Right ventricle myocardium superior (tissue), 1 donor: Measurements from ENCODE around the gene AHRR. TPM values are rescaled to one million over a fixed set of nuclear protein-coding genes. Genes with fewer than 3 reads are reported as not detected.

ENCODE experiments used
- ATAC-seq: fragments of 200-7000 bp; cut with Tn5 transposase; one replicate; pipeline ENCODE4 v1.9.1; 2020; ENCODE audit warnings: mild to moderate bottlenecking; ENCODE audit not compliant: poor library complexity
- DNase-seq: peaks from one replicate; pipeline ENCODE4 v3.0.0-alpha.2; 2020
- intact Hi-C: fragments of 100-400 bp; cut with DNase I; formaldehyde crosslinking; loops from one replicate; pipeline ENCODE4 v1.11.2; 2022
- total RNA-seq: library from RNA; stranded (reverse); fragmentation: NEBNext Ultra II Directional; extraction: Animal tissue kit (Norgen Biotek cat#: 25700); gene quantifications from one replicate; pipeline ENCODE4 v1.2.1, GENCODE V29; 2021
- donor health status: DM: no; HTN: yes; CAD: no; lungs with severe emphysema.

Gene AHRR
- total RNA-seq, 1 donor from 2014 or later: 1.8 TPM

DNA sequence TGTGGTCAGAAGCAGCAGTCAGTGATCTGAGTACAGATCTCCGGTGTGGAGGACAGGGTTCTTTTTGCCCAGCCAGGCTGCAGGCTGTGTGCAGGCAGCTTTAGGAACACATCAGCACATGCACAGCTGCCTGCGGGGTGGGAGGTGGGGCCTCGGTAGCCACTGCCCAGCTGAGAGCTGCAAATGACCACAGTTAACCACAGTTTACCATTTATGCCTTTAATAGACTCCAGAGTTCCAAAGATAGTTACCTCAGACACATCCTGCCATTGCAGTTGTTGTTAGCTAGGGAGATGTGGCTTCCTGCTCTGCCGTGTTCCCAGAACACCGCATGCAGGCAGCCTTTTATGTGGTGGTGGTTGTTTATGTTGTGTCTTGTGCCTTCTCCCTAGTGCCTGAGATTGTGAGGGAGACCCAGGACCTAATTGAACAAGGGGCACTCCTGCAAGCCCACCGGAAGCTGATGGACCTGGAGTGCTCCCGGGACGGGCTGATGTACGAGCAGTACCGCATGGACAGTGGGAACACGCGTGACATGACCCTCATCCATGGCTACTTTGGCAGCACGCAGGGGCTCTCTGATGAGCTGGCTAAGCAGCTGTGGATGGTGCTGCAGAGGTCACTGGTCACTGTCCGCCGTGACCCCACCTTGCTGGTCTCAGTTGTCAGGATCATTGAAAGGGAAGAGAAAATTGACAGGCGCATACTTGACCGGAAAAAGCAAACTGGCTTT lies 131.6 kb downstream of the AHRR start:
- peak; percentile 27 for DNase-seq

DNA sequence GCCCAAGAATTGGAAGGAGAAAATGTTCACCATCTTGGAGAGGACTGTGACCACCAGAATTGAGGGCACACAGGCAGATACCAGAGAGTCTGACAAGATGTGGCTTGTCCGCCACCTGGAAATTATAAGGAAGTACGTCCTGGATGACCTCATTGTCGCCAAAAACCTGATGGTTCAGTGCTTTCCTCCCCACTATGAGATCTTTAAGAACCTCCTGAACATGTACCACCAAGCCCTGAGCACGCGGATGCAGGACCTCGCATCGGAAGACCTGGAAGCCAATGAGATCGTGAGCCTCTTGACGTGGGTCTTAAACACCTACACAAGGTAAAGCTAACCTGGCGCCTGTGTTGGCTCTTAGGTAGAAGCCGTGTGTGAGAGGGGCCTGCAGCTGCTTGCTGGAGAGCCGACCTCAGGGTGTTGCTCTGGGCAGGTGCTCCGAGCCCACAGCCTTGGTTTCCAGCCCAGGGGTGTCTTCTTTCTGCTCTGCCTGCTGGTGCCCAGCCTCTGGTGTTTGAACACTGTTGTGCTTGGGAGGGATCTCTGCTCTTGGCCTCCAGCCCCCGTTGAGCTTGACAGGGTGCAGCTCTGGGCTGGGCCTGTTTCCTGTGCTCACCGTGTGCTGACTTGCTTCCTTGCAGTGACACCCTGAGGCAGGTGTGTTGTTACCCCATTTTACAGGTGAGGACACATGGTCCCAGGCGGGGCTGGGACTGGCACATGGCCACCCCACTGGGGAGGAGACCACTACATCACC lies 132.4 kb downstream of the AHRR start:
- ATAC-seq (no peak), DNase-seq (peak; percentile 24)
- intact Hi-C loops: no loop called here

More for the DNA sequence above, 131.6 kb downstream of the AHRR start:
- intact Hi-C loops: no loop called here
- ATAC-seq: no peak

DNA sequence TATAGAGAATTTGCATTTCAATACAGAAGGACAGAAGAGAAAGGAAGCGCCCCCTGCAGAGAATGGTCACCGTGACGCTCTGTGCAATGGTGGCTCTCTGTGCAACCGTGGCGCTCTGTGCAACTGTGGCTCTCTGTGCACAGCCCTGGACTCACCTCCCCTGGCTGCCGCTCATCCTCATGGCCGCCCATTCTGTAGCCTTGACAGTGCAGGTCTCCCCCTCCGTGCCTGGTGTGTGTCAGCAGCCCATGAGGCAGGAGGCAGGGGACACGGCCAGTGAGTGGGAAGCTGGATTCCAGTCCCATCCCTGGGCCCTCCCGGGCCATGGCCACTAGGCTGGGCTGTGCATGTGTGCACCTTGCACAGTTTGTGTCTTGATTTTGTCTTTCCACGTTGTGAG lies 133.4 kb downstream of the AHRR start:
- ATAC-seq (no peak), DNase-seq (peak; percentile 17)
- intact Hi-C loops: no loop called here

DNA sequence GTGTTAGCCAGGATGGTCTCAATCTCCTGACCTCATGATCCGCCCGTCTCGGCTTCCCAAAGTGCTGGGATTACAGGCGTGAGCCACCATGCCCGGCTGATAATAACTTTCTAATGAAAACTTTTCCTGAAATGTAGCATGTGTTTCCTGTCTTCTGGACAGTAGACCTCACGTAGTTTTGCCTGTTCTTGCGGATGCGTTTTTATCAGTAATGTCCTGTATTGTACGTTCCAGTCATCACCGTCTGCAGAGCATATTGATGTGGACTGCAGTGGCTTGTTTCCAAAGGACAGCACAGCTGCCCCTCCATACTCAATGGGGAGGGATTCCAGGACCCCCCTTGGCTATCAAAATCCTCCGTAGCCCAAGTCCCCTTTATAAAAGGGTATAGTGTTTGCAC lies 134.3 kb downstream of the AHRR start:
- DNase-seq: no peak
- intact Hi-C loops: no loop called here
- no peak for ATAC-seq

DNA sequence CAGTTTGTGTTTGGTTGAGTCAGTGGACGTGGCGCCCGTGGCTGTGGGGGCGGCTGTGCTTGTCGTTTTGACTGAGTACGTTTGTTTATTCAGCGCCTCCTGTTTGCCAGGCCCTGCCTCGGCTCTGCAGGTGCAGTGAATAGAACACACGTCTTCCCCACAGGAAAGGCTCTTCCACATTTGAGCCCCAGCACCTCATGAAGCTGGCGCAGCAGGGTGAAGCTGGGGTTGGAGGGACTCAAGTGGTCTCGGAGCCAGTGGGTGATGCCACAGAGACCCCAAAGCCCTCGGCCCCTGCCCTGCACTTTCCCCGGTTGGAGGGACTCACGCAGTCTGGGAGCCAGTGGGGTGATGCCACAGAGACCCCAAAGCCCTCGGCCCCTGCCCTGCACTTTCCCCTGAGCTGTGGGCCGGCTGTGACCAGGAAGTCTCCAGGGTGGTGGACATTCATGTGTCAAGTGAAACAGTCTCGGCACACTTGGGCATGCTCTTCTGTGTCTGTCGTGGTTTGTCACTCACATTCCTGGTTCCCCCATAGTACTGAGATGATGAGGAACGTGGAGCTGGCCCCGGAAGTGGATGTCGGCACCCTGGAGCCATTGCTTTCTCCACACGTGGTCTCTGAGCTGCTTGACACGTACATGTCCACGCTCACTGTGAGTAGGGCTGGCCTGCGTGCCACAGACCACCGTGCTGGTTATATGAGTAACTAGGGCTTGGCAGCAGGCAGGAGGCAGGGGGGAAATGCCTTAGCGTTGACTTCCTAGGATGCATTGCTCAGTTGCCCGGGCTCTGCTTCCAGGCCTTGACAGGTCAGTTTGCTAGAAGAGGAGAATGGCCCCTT lies 135.1 kb downstream of the AHRR start:
- ATAC-seq: no peak
- DNase-seq: peak; percentile 14
- intact Hi-C loops: no loop called here

DNA sequence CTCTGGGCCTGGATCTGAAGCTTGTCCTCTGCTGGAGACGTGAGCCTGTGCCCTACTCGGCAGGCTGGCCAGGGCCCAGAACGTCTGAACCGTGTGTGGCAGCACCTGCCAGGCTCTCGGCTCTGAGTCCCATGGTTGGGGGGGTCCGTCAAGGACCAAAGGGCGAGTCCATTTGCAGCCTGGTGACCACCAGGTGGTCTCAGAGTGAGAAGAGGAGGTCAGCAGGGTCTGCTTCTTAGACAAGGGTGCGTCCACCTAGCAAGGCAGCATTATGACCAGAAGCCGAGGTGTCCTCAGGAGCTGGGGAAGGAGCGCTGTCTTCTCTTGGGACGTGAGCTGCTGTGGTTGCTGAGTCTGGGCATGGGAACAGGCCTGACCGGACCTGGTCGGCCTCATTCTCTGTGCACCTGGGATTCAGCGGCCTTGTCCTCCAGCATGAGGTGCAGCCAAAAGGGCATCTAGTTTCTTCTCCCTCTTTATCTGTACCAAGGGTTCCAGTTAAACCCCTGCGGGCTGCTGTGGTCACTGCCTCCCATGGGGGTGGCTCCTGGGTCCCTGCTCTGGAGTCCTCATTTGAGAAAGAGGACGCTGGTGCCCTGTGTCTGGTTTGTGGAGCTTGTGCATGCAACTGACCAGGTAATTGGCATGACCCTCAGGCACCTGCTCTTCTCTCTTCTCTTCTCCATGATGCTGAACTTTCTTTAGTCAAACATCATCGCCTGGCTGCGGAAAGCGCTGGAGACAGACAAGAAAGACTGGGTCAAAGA lies 135.9 kb downstream of the AHRR start:
- intact Hi-C loops: no loop called here
- DNase-seq (peak; percentile 27), ATAC-seq (no peak)

DNA sequence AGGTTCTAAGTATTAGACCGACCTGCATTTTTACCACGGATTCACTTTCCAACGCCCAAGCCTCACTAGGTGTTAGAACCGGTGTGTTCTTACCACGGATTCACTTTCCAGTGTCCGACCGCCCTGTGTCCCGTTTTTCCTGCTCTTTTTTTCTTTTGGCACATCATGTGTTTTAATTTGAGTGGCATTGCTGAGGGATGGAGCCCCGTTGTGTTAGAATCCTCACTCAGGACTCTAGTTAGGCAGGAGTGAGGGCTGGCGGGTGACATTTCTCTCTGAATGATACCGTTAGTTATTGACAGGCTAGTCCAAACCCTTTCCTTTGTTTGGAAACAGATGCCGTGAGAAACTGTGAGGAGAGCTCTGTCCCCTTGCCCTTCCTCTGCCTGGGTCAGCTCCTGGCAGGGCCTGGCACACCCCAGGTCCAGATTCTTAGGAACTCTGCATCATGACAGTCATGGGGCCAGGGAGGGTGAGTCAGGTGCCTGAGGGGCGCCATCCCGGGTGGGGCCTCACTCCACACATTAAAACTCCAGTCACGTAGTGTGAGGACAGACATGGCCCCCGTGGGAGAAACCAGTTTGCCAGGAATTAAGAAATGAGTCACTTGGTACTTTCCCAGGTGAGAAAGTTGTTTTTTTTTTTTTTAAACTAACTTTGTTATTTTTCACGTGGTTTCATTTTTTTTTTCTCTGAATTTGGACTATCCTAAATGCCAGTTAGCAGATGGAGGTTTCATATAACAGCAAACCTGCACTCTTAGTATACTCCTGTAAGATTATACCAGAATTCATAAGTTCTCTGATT lies 137.2 kb downstream of the AHRR start:
- intact Hi-C loops: no loop called here
- ATAC-seq (no peak), DNase-seq (peak; percentile 36)

DNA sequence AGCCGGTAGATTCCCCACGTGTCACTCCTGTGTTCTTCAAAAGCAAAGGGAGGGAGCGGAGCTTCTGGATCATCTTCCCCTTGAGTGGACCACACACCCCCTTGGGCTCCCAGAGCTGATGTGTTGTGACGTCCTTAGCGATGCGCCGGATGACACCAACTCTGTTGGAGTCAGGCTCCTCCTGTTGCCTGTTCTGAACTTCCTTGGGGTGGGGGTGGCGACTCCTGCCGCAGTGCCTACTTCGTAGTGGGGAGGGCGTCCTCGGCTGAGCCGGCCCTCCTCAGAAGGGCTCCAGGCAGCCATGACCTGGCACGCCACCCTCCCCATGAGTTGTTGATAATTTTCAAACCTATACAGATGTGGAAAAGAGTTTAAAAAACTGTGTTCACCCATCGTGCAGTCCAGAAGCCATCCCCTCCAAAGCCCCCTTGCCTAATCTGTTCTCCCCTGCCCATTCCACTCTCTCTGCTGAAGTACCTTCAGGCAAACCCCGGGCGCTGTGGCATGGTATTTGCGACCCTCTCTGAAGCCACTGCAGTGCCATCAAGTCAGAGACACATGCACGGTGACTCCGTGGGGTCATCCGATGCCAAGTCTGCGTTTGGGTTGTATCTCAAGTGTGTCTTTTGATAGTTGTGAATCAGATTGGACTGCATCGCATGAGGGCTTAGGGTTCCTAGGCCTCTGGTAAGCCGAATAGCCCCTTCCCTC lies 138.2 kb downstream of the AHRR start:
- intact Hi-C loops: no loop called here
- DNase-seq: peak; percentile 31
- no peak for ATAC-seq

DNA sequence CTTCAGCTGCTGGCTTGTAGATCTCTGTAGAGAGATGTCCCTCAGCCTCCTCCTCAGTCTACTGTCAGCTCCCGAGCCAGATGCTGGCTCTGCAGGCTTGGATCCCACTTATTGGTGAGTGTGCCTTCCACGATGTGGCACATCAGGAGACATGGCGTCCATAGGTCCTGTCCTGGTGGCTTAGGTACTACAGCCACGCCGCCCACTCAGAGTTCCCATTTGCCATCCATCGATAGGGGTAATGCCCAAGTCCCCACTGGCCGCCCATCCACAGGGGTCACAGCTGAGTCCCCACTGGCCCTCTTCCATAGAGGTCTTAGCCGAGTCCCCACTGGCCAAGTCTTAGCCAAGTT lies 138.7 kb downstream of the AHRR start:
- ATAC-seq (no peak), DNase-seq (peak; percentile 23)
- intact Hi-C loops: no loop called here

DNA sequence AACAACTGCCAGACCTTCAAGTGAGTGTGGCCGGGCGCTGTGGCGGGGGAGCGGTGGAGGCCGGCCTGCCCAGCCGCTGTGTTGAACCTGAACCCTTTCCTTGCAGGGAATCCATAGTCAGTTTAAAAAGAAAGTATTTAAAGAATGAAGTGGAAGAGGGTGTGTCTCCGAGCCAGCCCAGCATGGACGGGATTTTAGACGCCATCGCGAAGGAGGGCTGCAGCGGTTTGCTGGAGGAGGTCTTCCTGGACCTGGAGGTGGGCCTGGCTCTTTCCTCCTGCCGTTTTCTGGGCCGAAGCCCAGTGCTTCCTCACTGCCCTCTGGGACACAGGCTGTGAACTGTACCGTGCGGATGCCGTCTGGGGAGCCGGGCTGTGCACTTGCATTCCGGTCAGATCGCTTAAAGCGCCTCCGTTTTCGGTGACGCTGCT lies 140.6 kb downstream of the AHRR start:
- peak; percentile 26 for DNase-seq
- intact Hi-C loops: no loop called here
- no peak for ATAC-seq

DNA sequence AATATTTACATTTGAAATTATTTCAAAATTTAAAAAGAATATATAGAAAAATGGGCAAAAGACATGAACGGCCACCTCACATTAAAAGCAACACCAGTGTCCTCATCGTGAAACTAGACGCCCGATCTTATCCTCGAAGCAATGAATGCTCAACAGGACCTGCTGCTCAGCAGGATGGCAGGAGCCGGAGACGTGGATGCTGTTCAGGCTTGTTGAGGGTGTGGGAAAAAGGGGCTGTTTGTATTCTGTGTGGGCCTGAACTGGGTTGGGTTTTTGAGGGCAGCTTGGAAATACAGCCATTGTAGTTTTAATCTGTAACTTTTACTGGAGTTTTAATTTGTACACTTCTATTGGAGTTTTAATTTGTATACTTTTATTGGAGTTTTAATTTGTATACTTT lies 141.8 kb downstream of the AHRR start:
- intact Hi-C loops: no loop called here
- no peak for DNase-seq
- no peak for ATAC-seq

DNA sequence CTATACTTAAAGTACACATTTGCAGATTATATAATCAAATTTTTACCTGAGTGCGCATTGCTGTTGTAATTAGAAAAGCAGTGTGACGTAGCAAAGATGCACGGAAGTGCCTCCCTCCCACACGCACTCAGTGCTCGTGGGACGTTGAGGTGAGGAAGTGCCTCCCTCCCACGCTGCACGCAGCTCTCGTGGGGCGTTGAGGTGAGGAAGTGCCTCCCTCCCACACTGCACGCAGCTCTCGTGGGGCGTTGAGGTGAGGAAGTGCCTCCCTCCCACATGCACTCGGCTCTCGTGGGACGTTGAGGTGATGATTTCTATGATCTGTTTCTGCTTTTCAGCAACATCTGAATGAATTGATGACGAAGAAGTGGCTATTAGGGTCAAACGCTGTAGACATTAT lies 142.4 kb downstream of the AHRR start:
- ATAC-seq (no peak), DNase-seq (peak; percentile 43)

DNA sequence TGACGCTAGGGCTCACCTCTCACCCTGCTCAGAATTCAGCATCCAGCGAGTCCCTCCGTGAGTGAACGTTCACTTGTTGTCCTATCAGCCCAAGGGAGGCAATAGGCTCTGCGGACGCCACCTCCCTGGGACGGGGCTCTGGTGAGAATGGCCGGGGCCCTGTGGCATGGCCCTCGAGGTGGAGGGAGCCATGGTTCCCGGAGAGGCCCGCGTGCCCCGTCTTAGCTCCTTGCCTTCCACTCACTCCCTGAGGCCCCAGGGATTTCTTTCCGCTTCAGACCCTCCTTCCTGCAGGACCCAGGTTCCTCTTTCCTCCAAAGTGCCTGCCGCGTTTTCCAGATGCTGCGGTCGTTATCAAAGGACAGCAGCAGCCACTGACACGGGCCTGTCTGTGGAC lies 142.9 kb downstream of the AHRR start:
- intact Hi-C loops: no loop called here
- ATAC-seq (peak; percentile 21), DNase-seq (peak; percentile 29)

More for the DNA sequence above, 142.4 kb downstream of the AHRR start:
- intact Hi-C loops: no loop called here

DNA sequence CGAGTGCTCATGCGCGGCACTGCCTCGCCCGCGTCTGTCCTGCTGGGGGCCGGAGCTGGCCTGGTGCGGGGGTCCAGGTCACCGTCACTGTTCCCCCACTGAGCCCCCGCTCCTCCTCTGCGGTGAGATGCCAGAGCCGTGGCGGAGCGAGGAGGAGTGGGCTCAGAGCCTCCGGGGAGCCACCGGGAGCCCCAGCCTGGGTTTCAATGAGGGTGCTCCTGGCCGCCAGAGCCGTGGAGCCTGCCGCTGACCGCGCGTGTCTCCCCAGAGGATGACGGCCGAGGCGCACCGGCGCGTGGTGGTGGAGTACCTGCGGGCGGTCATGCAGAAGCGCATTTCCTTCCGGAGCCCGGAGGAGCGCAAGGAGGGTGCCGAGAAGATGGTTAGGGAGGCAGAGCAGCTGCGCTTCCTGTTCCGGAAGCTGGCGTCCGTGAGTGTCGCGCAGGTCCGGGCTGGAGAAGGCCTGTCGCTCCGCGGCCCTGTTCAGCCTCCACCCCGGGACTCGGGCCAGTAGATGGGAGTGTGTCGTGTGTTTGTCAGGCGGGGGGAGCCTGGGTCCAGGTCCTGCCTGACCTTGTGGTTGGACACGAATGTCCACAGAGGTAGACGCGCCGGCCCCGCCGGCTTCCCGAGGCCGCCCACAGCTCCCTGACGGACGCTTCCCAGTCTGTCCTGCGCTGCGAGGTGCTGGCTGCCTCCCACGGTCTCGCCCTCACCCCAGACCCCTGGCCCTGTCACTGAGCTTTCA lies 143.5 kb downstream of the AHRR start:
- ATAC-seq (no peak), DNase-seq (peak; percentile 35)
- intact Hi-C loops: no loop called here

DNA sequence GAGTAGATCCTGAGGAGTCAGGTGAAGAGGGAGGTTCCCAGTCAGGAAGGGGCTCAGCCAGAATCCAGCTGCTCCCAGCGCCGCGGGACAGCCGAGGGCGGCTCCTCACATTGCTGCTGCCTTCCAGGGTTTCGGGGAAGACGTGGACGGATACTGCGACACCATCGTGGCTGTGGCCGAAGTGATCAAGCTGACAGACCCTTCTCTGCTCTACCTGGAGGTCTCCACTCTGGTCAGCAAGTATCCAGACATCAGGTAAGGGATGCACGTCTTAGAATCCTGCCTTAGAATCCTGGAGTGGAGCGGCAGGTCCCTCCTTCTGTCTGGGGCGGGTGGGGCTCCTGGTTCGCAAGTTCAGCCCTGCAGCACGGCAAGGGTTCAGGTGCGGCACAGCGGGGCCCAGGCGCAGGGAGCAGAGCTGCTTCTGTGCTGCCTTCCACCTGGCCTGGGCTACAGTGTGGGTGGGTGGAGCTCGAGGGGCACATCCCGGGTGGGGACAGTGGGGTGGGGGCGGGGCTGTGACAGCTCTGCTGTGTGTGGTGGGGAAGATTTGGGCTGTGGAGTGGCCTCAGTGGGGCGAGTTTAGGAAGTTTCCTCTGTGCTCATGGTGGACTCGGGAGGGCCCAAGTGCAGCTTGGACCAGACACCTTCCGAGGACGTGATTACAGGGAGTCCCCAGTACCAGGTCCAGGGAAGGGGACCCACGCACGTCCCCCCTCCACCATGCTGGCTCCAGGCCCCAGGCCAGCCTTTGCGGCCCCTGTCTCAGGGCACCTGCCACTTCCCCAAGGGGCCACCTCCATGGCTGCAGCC lies 144.3 kb downstream of the AHRR start:
- no peak for ATAC-seq
- intact Hi-C loops: no loop called here
- DNase-seq: peak; percentile 30
